Natural killer cell (primary cell): ENCODE measurements around the gene TBC1D2B. TPM values are rescaled to one million over a fixed set of nuclear protein-coding genes. Genes with fewer than 3 reads are reported as not detected.

Experiments
- ATAC-seq, 3 donors: fragments of 150-1000 bp in 2 of 3; fragments of 200-7000 bp in 1 of 3; cut with Tn5 transposase; 1 replicate in 1 of 3; 2 replicates in 2 of 3; pipeline ENCODE4 v1.10.0; 2021; ENCODE audit warnings: mild to moderate bottlenecking in 2 of 3, moderate library complexity in 2 of 3
- DNase-seq, 2 donors: peaks; one replicate each; pipeline versions ENCODE4 v3.0.0 to v3.0.0-alpha.2; 2013 to 2021; ENCODE audit warnings: mixed read lengths in 1 of 2
- H3K27ac ChIP-seq: one replicate; pipeline ENCODE4 v1.5.1; 2013; ENCODE audit warnings: mild to moderate bottlenecking, low read length
- H3K27me3 ChIP-seq: one replicate; pipeline ENCODE4 v1.6.1; 2013; ENCODE audit warnings: low read length; ENCODE audit not compliant: control insufficient read depth, insufficient read depth
- H3K36me3 ChIP-seq: one replicate; pipeline ENCODE4 v1.6.1; 2013; ENCODE audit warnings: low read length; ENCODE audit not compliant: control insufficient read depth, insufficient read depth
- H3K4me1 ChIP-seq: one replicate; pipeline ENCODE4 v1.6.1; 2013; ENCODE audit warnings: low read length; ENCODE audit not compliant: control insufficient read depth, insufficient read depth
- H3K4me3 ChIP-seq: one replicate; pipeline ENCODE4 v1.5.1; 2013; ENCODE audit warnings: low read length
- H3K9me3 ChIP-seq: one replicate; pipeline ENCODE4 v1.6.1; 2013; ENCODE audit warnings: low read length; ENCODE audit not compliant: control insufficient read depth, insufficient read depth
- H3K27ac Mint-ChIP-seq, 2 donors: one replicate each; pipeline ENCODE4 v1.8.0; 2022; ENCODE audit warnings: mild to moderate bottlenecking in 2 of 2, mixed read lengths in 2 of 2, moderate library complexity in 1 of 2
- H3K27me3 Mint-ChIP-seq, 2 donors: one replicate each; pipeline ENCODE4 v1.8.0; 2022; ENCODE audit warnings: low read depth in 2 of 2, mixed read lengths in 2 of 2
- H3K36me3 Mint-ChIP-seq: one replicate; pipeline ENCODE4 v1.8.0; 2022; ENCODE audit warnings: mixed read lengths
- H3K4me1 Mint-ChIP-seq, 2 donors: one replicate each; pipeline ENCODE4 v1.8.0; 2022; ENCODE audit warnings: mixed read lengths in 2 of 2
- H3K4me3 Mint-ChIP-seq: one replicate; pipeline ENCODE4 v1.8.0; 2022; ENCODE audit warnings: mild to moderate bottlenecking, moderate library complexity, mixed read lengths
- H3K9me3 Mint-ChIP-seq, 2 donors: one replicate each; pipeline ENCODE4 v1.8.0; 2022; ENCODE audit warnings: mixed read lengths in 2 of 2
- CTCF ChIP-seq: fragments of 200-600 bp; IDR thresholded peaks from one replicate; pipeline ENCODE4 v1.8.0; 2022; ENCODE audit warnings: antibody characterized with exemption
- WGBS: methylation state at CpG from one replicate; pipeline ENCODE4 v1.1.7; 2013; ENCODE audit warnings: missing lambda C conversion rate; ENCODE audit not compliant: insufficient coverage; 5-methylcytosine and 5-hydroxymethylcytosine counted together
- intact Hi-C: fragments of 100-400 bp; cut with micrococcal nuclease; formaldehyde crosslinking; loops from one replicate; pipeline ENCODE4 v1.14.2; 2022
- total RNA-seq, 4 donors: library from RNA; stranded (reverse); fragments of 120-200 nt in 1 of 4; gene quantifications; one replicate each; pipeline versions ENCODE4 v1.2.3 to v1.2.4, GENCODE V29; 2013 to 2022

The TBC1D2B gene
- total RNA-seq, 3 donors from 2014 or later (not counting 1 experiment from before 2014, with no cell fraction given): 54.0 to 83.5 (median 56.7) TPM

DNA sequence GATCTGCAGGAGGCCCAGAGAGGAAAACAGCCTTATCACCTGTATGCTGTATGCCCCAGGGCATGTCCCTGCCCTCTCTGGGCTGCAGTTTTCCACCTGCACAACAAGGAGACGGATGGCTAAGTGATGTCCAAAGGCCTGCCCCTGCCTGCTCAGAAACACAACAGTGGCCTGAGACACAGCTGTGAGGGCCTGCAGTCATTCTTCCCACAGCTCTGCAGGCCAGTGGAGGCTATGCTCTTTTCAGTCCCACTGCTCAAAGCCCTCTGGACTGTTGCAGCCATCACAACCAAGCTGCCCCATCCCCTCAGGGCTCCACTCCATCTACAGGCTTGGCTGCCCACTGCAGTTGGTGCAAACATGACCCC is 5.2 kb upstream of the TBC1D2B start:
- Mint-ChIP-seq H3K27me3 (no peaks in the 10 kb centered on the region), H3K36me3 (no peaks in the 10 kb centered on the region), H3K4me1 (peaks cover 6% of the 10 kb centered on the region in 2 donors), H3K27ac (no peak overlapping the region), H3K9me3 (no peaks in the 10 kb centered on the region), H3K4me3 (no peak overlapping the region)
- no peaks in the 10 kb centered on the region for H3K9me3 ChIP-seq
- 81% methylated on average over 1 of the region's 1 CpG for WGBS
- no peak for TF ChIP-seq CTCF
- H3K27ac ChIP-seq: no peak overlapping the region
- H3K36me3 ChIP-seq: no peaks in the 10 kb centered on the region
- H3K4me3 ChIP-seq: no peak overlapping the region
- no peak for DNase-seq
- ATAC-seq: no peak
- peaks cover 15% of the 10 kb centered on the region for H3K4me1 ChIP-seq
- intact Hi-C loops: no loop called here
- H3K27me3 ChIP-seq: no peaks in the 10 kb centered on the region

DNA sequence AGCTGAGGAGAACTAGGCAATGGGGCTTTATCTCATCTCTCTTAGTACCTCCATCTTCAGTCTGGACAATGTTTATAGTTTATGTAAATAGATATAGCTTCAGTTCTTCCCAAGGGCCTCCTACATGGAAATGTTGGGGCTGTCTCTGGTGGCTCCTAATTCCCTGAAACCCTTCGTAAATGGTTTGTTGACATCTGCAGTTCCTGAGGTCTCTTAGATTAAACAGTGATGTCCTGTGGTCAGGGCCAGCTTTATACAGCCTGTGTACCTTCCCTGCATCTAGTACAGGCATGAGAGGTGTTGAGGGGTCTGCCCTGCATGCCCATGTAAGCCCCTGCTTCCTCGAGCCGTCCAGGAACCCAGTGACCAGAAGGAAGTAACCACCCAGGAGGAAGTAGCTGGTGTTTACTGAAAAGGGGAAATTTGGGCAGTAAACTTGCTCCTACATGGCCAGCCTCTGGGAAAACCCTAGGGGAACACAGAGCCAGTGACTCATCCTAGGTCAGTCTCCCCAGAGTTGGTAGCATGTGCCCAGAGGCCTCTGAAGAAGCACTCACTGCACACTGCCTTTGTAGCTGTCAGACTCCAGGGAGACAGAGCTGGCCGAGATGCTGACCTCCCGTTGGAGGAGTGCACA is 4.7 kb upstream of the TBC1D2B start:
- peaks cover 16% of the 10 kb centered on the region for H3K4me1 ChIP-seq
- no peaks in the 10 kb centered on the region for H3K9me3 ChIP-seq
- no peaks in the 10 kb centered on the region for H3K36me3 ChIP-seq
- H3K27me3 ChIP-seq: no peaks in the 10 kb centered on the region
- Mint-ChIP-seq H3K36me3 (no peaks in the 10 kb centered on the region), H3K4me1 (peaks cover 6 to 7% of the 10 kb centered on the region in 2 donors), H3K27me3 (no peaks in the 10 kb centered on the region), H3K27ac (no peak overlapping the region), H3K9me3 (no peaks in the 10 kb centered on the region), H3K4me3 (no peak overlapping the region)
- no peak overlapping the region for H3K4me3 ChIP-seq
- no peak for DNase-seq
- TF ChIP-seq CTCF: no peak
- H3K27ac ChIP-seq: no peak overlapping the region
- intact Hi-C loops: no loop called here
- ATAC-seq: peak in 1 of 3 donors; percentile 44
- WGBS: 66% methylated on average over 5 of the region's 5 CpGs

DNA sequence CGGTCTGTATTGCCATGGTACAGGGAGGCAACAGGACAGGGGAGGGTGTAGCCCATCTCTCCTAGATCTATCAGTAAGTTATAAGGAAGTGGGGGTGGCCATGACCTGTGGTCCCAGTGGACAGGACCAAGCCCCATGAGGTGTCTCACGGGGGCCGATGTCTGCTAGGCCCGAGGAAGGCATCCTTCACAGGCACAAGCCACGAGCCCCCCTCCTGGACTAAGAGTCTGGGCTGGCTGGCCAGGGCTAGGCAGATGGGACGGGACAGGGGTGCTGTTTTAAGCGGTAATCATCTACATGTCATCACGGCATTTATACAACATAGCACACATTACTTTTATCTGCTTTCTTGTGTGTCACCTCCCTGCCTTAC is 2.6 kb upstream of the TBC1D2B start:
- Histone ChIP-seq H3K4me1 (peaks cover 36% of the 10 kb centered on the region), H3K36me3 (no peaks in the 10 kb centered on the region), H3K27me3 (no peaks in the 10 kb centered on the region), H3K4me3 (no peak overlapping the region), H3K27ac (no peak overlapping the region), H3K9me3 (no peaks in the 10 kb centered on the region)
- ATAC-seq (no peak), DNase-seq (no peak)
- Mint-ChIP-seq H3K27me3 (no peaks in the 10 kb centered on the region), H3K9me3 (no peaks in the 10 kb centered on the region), H3K4me3 (no peak overlapping the region), H3K36me3 (no peaks in the 10 kb centered on the region), H3K27ac (no peak overlapping the region), H3K4me1 (peaks cover 20 to 25% of the 10 kb centered on the region in 2 donors)
- intact Hi-C loops: no loop called here
- 99% methylated on average over 8 of the region's 8 CpGs for WGBS
- TF ChIP-seq CTCF: no peak
